Memory B cell (primary cell): ENCODE data around the gene ESPN.
A peak's percentile ranks its signal among the peaks of the same experiment; 100 is the strongest.
"Not testable (repeated sequence)": the region's sequence is repeated elsewhere in the genome, so short reads cannot be mapped to it uniquely, and the experiment has no call there.

Experiments
- ATAC-seq: fragments of 150-1000 bp; cut with Tn5 transposase; 2 replicates; pipeline ENCODE4 v1.10.0; 2021; ENCODE audit warnings: low read depth, mild to moderate bottlenecking, moderate library complexity
- DNase-seq, 2 donors: peaks; one replicate each; pipeline ENCODE4 v3.0.0; 2022; ENCODE audit warnings: low spot score in 2 of 2
- H3K27ac Mint-ChIP-seq: one replicate; pipeline ENCODE4 v1.8.0; 2022; ENCODE audit warnings: mild to moderate bottlenecking, moderate library complexity, mixed read lengths
- H3K27me3 Mint-ChIP-seq: one replicate; pipeline ENCODE4 v1.8.0; 2022; ENCODE audit warnings: mixed read lengths
- H3K36me3 Mint-ChIP-seq: one replicate; pipeline ENCODE4 v1.8.0; 2022; ENCODE audit warnings: mild to moderate bottlenecking, mixed read lengths
- H3K4me1 Mint-ChIP-seq: one replicate; pipeline ENCODE4 v1.8.0; 2022; ENCODE audit warnings: mixed read lengths
- H3K4me3 Mint-ChIP-seq: one replicate; pipeline ENCODE4 v1.8.0; 2022; ENCODE audit warnings: mild to moderate bottlenecking, moderate library complexity, mixed read lengths
- H3K9me3 Mint-ChIP-seq: one replicate; pipeline ENCODE4 v1.8.0; 2022; ENCODE audit warnings: mixed read lengths

ESPN gene

GRCh38 chr1:6453895-6454855 lies 29.6 kb downstream of the ESPN start:
- peaks cover 29% of the 10 kb centered on the region for H3K27me3 Mint-ChIP-seq
- not testable (repeated sequence) for ATAC-seq, H3K27ac Mint-ChIP-seq, H3K36me3 Mint-ChIP-seq, H3K4me3 Mint-ChIP-seq, H3K9me3 Mint-ChIP-seq, H3K4me1 Mint-ChIP-seq, DNase-seq

- no peak for ATAC-seq
- DNase-seq, result no peak
- no peaks in the 10 kb centered on the region for H3K36me3 Mint-ChIP-seq
- no peaks in the 10 kb centered on the region for H3K9me3 Mint-ChIP-seq
- no peak overlapping the region for H3K4me3 Mint-ChIP-seq
- peaks cover 28% of the 10 kb centered on the region for H3K27me3 Mint-ChIP-seq
- peaks cover 6% of the 10 kb centered on the region for H3K4me1 Mint-ChIP-seq
- no peak overlapping the region for H3K27ac Mint-ChIP-seq
Measured at GRCh38 chr1:6454856-6455751, 30.5 kb downstream of the ESPN start.

GRCh38 chr1:6455752-6456520 lies 31.4 kb downstream of the ESPN start:
- not testable (repeated sequence) for H3K27ac Mint-ChIP-seq, H3K9me3 Mint-ChIP-seq, H3K4me3 Mint-ChIP-seq, DNase-seq, H3K36me3 Mint-ChIP-seq, ATAC-seq
- H3K27me3 Mint-ChIP-seq, result peaks cover 26% of the 10 kb centered on the region
- H3K4me1 Mint-ChIP-seq, result peaks cover 12% of the 10 kb centered on the region

- Mint-ChIP-seq H3K9me3 (no peaks in the 10 kb centered on the region), H3K27me3 (peaks cover 26% of the 10 kb centered on the region), H3K4me3 (no peak overlapping the region), H3K27ac (no peak overlapping the region), H3K36me3 (no peaks in the 10 kb centered on the region), H3K4me1 (peaks cover 12% of the 10 kb centered on the region)
- DNase-seq (no peak), ATAC-seq (no peak)
Measured at GRCh38 chr1:6456800-6457466, 32.4 kb downstream of the ESPN start.

GRCh38 chr1:6459850-6460265 lies 35.3 kb downstream of the ESPN start:
- Mint-ChIP-seq H3K4me3 (peak overlapping the region; percentile 80), H3K4me1 (peaks cover 9% of the 10 kb centered on the region), H3K27me3 (peaks cover 30% of the 10 kb centered on the region), H3K36me3 (no peaks in the 10 kb centered on the region), H3K9me3 (no peaks in the 10 kb centered on the region), H3K27ac (peak overlapping the region; percentile 75)
- ATAC-seq (no peak), DNase-seq (no peak)

- H3K4me3 Mint-ChIP-seq, result peak overlapping the region; percentile 80
- peaks cover 33% of the 10 kb centered on the region for H3K27me3 Mint-ChIP-seq
- peak overlapping the region; percentile 75 for H3K27ac Mint-ChIP-seq
- H3K9me3 Mint-ChIP-seq, result no peaks in the 10 kb centered on the region
- peaks cover 9% of the 10 kb centered on the region for H3K4me1 Mint-ChIP-seq
- ATAC-seq (peak; percentile 85), DNase-seq (peak; percentile 34 to 37)
- H3K36me3 Mint-ChIP-seq, result no peaks in the 10 kb centered on the region
Measured at GRCh38 chr1:6460301-6461050, 35.9 kb downstream of the ESPN start.

GRCh38 chr1:6461051-6461530 lies 36.5 kb downstream of the ESPN start:
- Mint-ChIP-seq H3K27me3 (peaks cover 34% of the 10 kb centered on the region), H3K36me3 (no peaks in the 10 kb centered on the region), H3K4me1 (peaks cover 9% of the 10 kb centered on the region), H3K27ac (peak overlapping the region; percentile 75), H3K4me3 (peak overlapping the region; percentile 80), H3K9me3 (no peaks in the 10 kb centered on the region)
- DNase-seq (no peak), ATAC-seq (no peak)

GRCh38 chr1:6461538-6462411 lies 37.2 kb downstream of the ESPN start:
- H3K27me3 Mint-ChIP-seq, result peaks cover 32% of the 10 kb centered on the region
- ATAC-seq, result no peak
- no peaks in the 10 kb centered on the region for H3K36me3 Mint-ChIP-seq
- no peak overlapping the region for H3K4me3 Mint-ChIP-seq
- no peak overlapping the region for H3K27ac Mint-ChIP-seq
- peaks cover 9% of the 10 kb centered on the region for H3K4me1 Mint-ChIP-seq
- DNase-seq, result no peak
- no peaks in the 10 kb centered on the region for H3K9me3 Mint-ChIP-seq

- no peaks in the 10 kb centered on the region for H3K36me3 Mint-ChIP-seq
- DNase-seq (no peak), ATAC-seq (no peak)
- H3K27me3 Mint-ChIP-seq, result peaks cover 28% of the 10 kb centered on the region
- H3K4me3 Mint-ChIP-seq, result no peak overlapping the region
- no peaks in the 10 kb centered on the region for H3K9me3 Mint-ChIP-seq
- peaks cover 9% of the 10 kb centered on the region for H3K4me1 Mint-ChIP-seq
- no peak overlapping the region for H3K27ac Mint-ChIP-seq
Measured at GRCh38 chr1:6462412-6463119, 38.0 kb downstream of the ESPN start.

- no peaks in the 10 kb centered on the region for H3K9me3 Mint-ChIP-seq
- no peaks in the 10 kb centered on the region for H3K36me3 Mint-ChIP-seq
- H3K27ac Mint-ChIP-seq, result no peak overlapping the region
- H3K4me3 Mint-ChIP-seq, result no peak overlapping the region
- ATAC-seq (no peak), DNase-seq (no peak)
- peaks cover 29% of the 10 kb centered on the region for H3K27me3 Mint-ChIP-seq
- peaks cover 9% of the 10 kb centered on the region for H3K4me1 Mint-ChIP-seq
Measured at GRCh38 chr1:6463120-6463412, 38.5 kb downstream of the ESPN start.

- Mint-ChIP-seq H3K36me3 (no peaks in the 10 kb centered on the region), H3K4me3 (no peak overlapping the region), H3K27me3 (peaks cover 27% of the 10 kb centered on the region), H3K4me1 (peaks cover 9% of the 10 kb centered on the region), H3K9me3 (no peaks in the 10 kb centered on the region), H3K27ac (no peak overlapping the region)
- no peak for DNase-seq
- ATAC-seq, result no peak
Measured at GRCh38 chr1:6464514-6464836, 39.9 kb downstream of the ESPN start.

- no peak overlapping the region for H3K27ac Mint-ChIP-seq
- no peak overlapping the region for H3K4me3 Mint-ChIP-seq
- DNase-seq (no peak), ATAC-seq (no peak)
- H3K27me3 Mint-ChIP-seq, result peaks cover 25% of the 10 kb centered on the region
- no peaks in the 10 kb centered on the region for H3K9me3 Mint-ChIP-seq
- H3K4me1 Mint-ChIP-seq, result peaks cover 7% of the 10 kb centered on the region
- H3K36me3 Mint-ChIP-seq, result no peaks in the 10 kb centered on the region
Measured at GRCh38 chr1:6464915-6465314, 40.3 kb downstream of the ESPN start.
